Trophoblast cell (in vitro differentiated cells and primary cell): ENCODE measurements around the gene PLCD4.

Experiments
- DNase-seq, 2 donors: peaks; one replicate each; pipeline ENCODE4 v3.0.0-alpha.2; 2016
- H2AFZ ChIP-seq: 2 replicates; pipeline ENCODE4 v1.6.1; 2013; ENCODE audit warnings: low read length, moderate library complexity, mild to moderate bottlenecking; ENCODE audit not compliant: insufficient read depth, poor library complexity
- H2AK5ac ChIP-seq: 2 replicates; pipeline ENCODE4 v1.6.1; 2013; ENCODE audit warnings: mild to moderate bottlenecking, low read length
- H2BK120ac ChIP-seq: 2 replicates; pipeline ENCODE4 v1.6.1; 2013; ENCODE audit warnings: low read length, mild to moderate bottlenecking, moderate library complexity; ENCODE audit not compliant: insufficient read depth, poor library complexity
- H2BK12ac ChIP-seq: 2 replicates; pipeline ENCODE4 v1.6.1; 2013; ENCODE audit warnings: mild to moderate bottlenecking, low read length, moderate library complexity
- H2BK5ac ChIP-seq: 2 replicates; pipeline ENCODE4 v1.6.1; 2013; ENCODE audit warnings: low read length, low read depth, moderate library complexity, mild to moderate bottlenecking; ENCODE audit not compliant: poor library complexity
- H3K14ac ChIP-seq: 2 replicates; pipeline ENCODE4 v1.6.1; 2013; ENCODE audit warnings: mild to moderate bottlenecking, low read length
- H3K18ac ChIP-seq: 2 replicates; pipeline ENCODE4 v1.6.1; 2013; ENCODE audit warnings: mild to moderate bottlenecking, low read length
- H3K23ac ChIP-seq: 2 replicates; pipeline ENCODE4 v1.6.1; 2013; ENCODE audit warnings: low read length
- H3K27ac ChIP-seq: 2 replicates; pipeline ENCODE4 v1.5.1; 2013; ENCODE audit warnings: low read depth, mild to moderate bottlenecking, inconsistent platforms, low read length, moderate library complexity
- H3K27me3 ChIP-seq: 2 replicates; pipeline ENCODE4 v1.6.1; 2013; ENCODE audit warnings: inconsistent platforms, mild to moderate bottlenecking, low read length, moderate library complexity; ENCODE audit not compliant: insufficient read depth
- H3K36me3 ChIP-seq, 2 experiments: 1 replicate in 1 of 2; 2 replicates in 1 of 2; pipeline ENCODE4 v1.6.1; 2013; ENCODE audit warnings: low read length in 2 of 2, mild to moderate bottlenecking in 2 of 2, moderate library complexity in 1 of 2; ENCODE audit not compliant: insufficient read depth in 2 of 2, control insufficient read depth in 1 of 2
- H3K4ac ChIP-seq: 2 replicates; pipeline ENCODE4 v1.6.1; 2013; ENCODE audit warnings: low read depth, mild to moderate bottlenecking, low read length, moderate library complexity
- H3K4me1 ChIP-seq, 2 experiments: 1 replicate in 1 of 2; 2 replicates in 1 of 2; pipeline ENCODE4 v1.6.1; 2013; ENCODE audit warnings: low read length in 2 of 2, mild to moderate bottlenecking in 2 of 2, moderate library complexity in 1 of 2; ENCODE audit not compliant: insufficient read depth in 2 of 2, control insufficient read depth in 1 of 2
- H3K4me2 ChIP-seq: 2 replicates; pipeline ENCODE4 v1.6.1; 2013; ENCODE audit warnings: inconsistent platforms, mild to moderate bottlenecking, low read length, moderate library complexity
- H3K4me3 ChIP-seq: 2 replicates; pipeline ENCODE4 v1.5.1; 2013; ENCODE audit warnings: mild to moderate bottlenecking, low read depth, low read length, inconsistent platforms
- H3K79me1 ChIP-seq: one replicate; pipeline ENCODE4 v1.6.1; 2013; ENCODE audit warnings: low read length
- H3K79me2 ChIP-seq: 2 replicates; pipeline ENCODE4 v1.6.1; 2013; ENCODE audit warnings: low read length, mild to moderate bottlenecking; ENCODE audit not compliant: control insufficient read depth, insufficient read depth, poor library complexity
- H3K9ac ChIP-seq: 2 replicates; pipeline ENCODE4 v1.6.1; 2013; ENCODE audit warnings: mild to moderate bottlenecking, low read length
- H3K9me3 ChIP-seq: 2 replicates; pipeline ENCODE4 v1.6.1; 2013; ENCODE audit warnings: low read depth, mild to moderate bottlenecking, control low read depth, inconsistent platforms, low read length; ENCODE audit not compliant: insufficient read depth
- H4K12ac ChIP-seq: 2 replicates; pipeline ENCODE4 v1.6.1; 2013; ENCODE audit warnings: low read depth, mild to moderate bottlenecking, low read length, moderate library complexity
- H4K8ac ChIP-seq: 2 replicates; pipeline ENCODE4 v1.6.1; 2013; ENCODE audit warnings: low read depth, mild to moderate bottlenecking, low read length, moderate library complexity
- H4K91ac ChIP-seq: one replicate; pipeline ENCODE4 v1.6.1; 2013; ENCODE audit warnings: low read depth, mild to moderate bottlenecking, low read length, moderate library complexity
- WGBS: extraction: QIAGEN DNeasy Blood & Tissue Kit; methylation state at CpG from one replicate; pipeline ENCODE4 v1.1.7; 2013; ENCODE audit warnings: missing lambda C conversion rate; ENCODE audit not compliant: insufficient read length, insufficient coverage; ENCODE audit errors: extremely low coverage; 5-methylcytosine and 5-hydroxymethylcytosine counted together

PLCD4 gene

DNA sequence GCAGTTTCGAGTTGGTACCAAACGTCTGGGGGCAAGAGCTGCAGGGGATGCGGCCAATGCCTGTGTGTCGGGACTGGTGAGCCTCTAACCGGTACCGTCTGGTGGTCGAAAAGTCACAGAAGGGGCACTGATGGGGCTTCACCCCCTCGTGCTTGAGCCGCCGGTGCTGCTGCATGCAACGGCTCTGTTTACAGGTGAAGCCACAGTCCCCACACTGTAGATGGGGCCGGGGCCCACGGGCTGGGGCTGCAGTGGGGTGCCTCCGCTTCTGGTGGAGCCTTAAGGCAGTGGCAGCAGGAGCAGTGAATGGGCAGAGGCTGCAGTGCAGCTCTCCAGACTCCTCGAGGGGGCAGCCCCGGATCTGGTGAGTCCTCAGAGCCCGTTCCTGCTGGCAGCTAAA is 35.1 kb downstream of the PLCD4 start:
- H3K4me1 ChIP-seq: no peaks in the 10 kb centered on the region
- H2BK5ac ChIP-seq: no peak overlapping the region
- no peak overlapping the region for H4K12ac ChIP-seq

DNA sequence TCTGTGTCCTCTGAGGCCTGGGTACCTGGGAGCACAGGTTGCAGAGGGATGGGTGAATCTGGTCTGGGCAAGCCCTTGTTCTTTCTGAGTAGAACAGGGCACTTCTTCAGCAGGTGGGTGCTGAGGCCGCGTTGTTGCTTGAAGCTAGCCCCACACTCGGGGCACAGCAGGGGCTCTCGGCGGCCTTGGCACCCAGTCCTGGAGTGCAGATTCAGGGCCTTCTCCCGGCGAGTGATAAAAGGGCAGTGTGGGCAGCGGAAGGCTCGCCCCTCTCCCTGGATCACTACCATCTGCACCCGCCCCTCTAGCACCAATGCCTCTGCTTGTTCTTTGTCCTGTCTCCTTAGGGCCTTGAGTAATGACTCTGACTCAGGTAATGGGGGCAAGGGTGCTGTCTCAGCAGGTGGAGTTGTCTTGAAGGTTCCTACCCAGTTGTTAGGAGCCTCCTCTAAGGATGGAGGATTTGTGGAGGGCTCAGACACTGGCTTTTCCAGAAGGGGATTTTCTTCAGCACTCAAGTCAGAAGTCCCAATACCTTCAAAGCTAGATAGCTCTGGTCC is 36.1 kb downstream of the PLCD4 start:
- Histone ChIP-seq H3K27ac (no peak overlapping the region), H3K4me1 (no peaks in the 10 kb centered on the region), H3K36me3 (peaks cover 60 to 71% of the 10 kb centered on the region in 2 experiments), H2BK12ac (no peak overlapping the region), H4K91ac (no peak overlapping the region), H3K4me2 (no peak overlapping the region), H3K79me1 (no peaks in the 10 kb centered on the region), H2BK5ac (no peak overlapping the region), H3K18ac (no peak overlapping the region), H3K9ac (no peak overlapping the region), H2BK120ac (no peak overlapping the region), H3K27me3 (no peaks in the 10 kb centered on the region), H3K79me2 (no peaks in the 10 kb centered on the region), H3K4ac (no peak overlapping the region), H2AFZ (no peak overlapping the region), H3K14ac (no peak overlapping the region), H4K8ac (no peak overlapping the region), H3K9me3 (peaks cover 4% of the 10 kb centered on the region), H2AK5ac (no peak overlapping the region), H3K23ac (no peak overlapping the region), H3K4me3 (no peak overlapping the region), H4K12ac (no peak overlapping the region)
- no CpG with 5 or more reads among the region's 10 CpGs for WGBS
- peak in 1 of 2 donors; percentile 17 for DNase-seq

More for the DNA sequence above, 35.1 kb downstream of the PLCD4 start:
- Histone ChIP-seq H3K4ac (no peak overlapping the region), H3K79me1 (no peaks in the 10 kb centered on the region), H4K91ac (no peak overlapping the region), H3K14ac (no peak overlapping the region), H3K4me2 (no peak overlapping the region), H4K8ac (no peak overlapping the region), H3K9me3 (peaks cover 4% of the 10 kb centered on the region), H3K4me3 (no peak overlapping the region), H3K9ac (no peak overlapping the region), H2BK12ac (no peak overlapping the region), H2BK120ac (no peak overlapping the region), H2AK5ac (no peak overlapping the region), H3K18ac (no peak overlapping the region), H3K27ac (no peak overlapping the region), H3K79me2 (no peaks in the 10 kb centered on the region), H3K27me3 (no peaks in the 10 kb centered on the region), H3K23ac (no peak overlapping the region), H3K36me3 (peaks cover 60 to 72% of the 10 kb centered on the region in 2 experiments), H2AFZ (no peak overlapping the region)
- no CpG with 5 or more reads among the region's 17 CpGs for WGBS
- DNase-seq: no peak

DNA sequence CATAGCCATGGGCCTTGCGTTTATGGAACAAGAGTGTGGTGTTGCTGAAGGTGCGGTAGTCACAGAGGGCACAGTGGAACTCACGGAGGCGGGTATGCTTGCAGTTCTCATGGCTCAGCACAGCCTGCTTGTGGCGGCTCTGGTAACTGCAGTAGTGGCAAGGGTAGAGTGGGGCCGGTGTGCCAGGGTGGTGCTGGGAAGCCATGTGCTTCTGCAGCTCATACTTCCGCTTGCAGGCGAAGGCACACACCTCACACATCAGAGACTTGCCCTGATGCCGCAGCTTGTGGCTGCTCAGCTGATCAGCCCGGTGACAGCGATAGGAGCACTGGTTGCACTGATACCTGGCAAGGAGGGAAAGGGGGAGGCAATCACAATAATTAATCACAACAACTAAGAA is 37.0 kb downstream of the PLCD4 start:
- no peak overlapping the region for H3K4ac ChIP-seq
- H4K91ac ChIP-seq: no peak overlapping the region
- H3K27ac ChIP-seq: no peak overlapping the region
- no peak overlapping the region for H3K9ac ChIP-seq
- H3K27me3 ChIP-seq: no peaks in the 10 kb centered on the region
- no peak overlapping the region for H2BK12ac ChIP-seq
- H2AK5ac ChIP-seq: no peak overlapping the region
- no peak overlapping the region for H4K8ac ChIP-seq
- no peak overlapping the region for H2AFZ ChIP-seq
- no peaks in the 10 kb centered on the region for H3K79me1 ChIP-seq
- H3K18ac ChIP-seq: no peak overlapping the region
- DNase-seq: no peak
- H3K4me3 ChIP-seq: no peak overlapping the region
- no CpG with 5 or more reads among the region's 11 CpGs for WGBS
- H3K9me3 ChIP-seq: peaks cover 4% of the 10 kb centered on the region
- H3K23ac ChIP-seq: no peak overlapping the region
- H3K79me2 ChIP-seq: no peaks in the 10 kb centered on the region
- H4K12ac ChIP-seq: no peak overlapping the region
- no peaks in the 10 kb centered on the region for H3K4me1 ChIP-seq
- H3K14ac ChIP-seq: no peak overlapping the region
- no peak overlapping the region for H3K4me2 ChIP-seq
- no peak overlapping the region for H2BK5ac ChIP-seq
- peaks cover 59 to 72% of the 10 kb centered on the region in 2 experiments for H3K36me3 ChIP-seq
- no peak overlapping the region for H2BK120ac ChIP-seq

DNA sequence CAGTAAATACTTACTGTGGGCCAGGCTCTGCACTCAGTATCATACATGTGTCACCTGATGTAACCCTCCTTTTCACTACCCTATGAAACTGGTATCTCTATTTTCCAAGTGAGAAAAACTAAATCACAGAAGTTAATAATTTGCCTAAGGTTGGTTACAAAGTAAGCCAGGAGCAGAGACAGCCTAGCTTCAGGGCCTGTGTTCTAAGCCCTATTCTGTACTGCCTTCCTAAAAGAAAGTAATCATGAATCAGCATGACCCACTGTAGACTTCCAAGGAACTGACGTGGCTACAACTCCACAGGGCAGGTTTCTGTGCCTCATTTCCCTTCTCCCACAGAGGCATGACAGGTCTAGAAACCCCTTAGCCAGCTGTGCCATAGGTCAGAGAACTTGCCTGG is 37.4 kb downstream of the PLCD4 start:
- Histone ChIP-seq H2BK5ac (no peak overlapping the region), H3K27ac (no peak overlapping the region), H3K9ac (no peak overlapping the region), H2AFZ (no peak overlapping the region), H3K4me2 (no peak overlapping the region), H4K91ac (no peak overlapping the region), H3K27me3 (no peaks in the 10 kb centered on the region), H3K36me3 (peaks cover 59 to 71% of the 10 kb centered on the region in 2 experiments), H3K4me1 (no peaks in the 10 kb centered on the region), H3K14ac (no peak overlapping the region), H4K8ac (no peak overlapping the region), H2AK5ac (no peak overlapping the region), H3K18ac (no peak overlapping the region), H3K79me1 (no peaks in the 10 kb centered on the region), H3K4ac (no peak overlapping the region), H3K4me3 (no peak overlapping the region), H3K23ac (no peak overlapping the region), H2BK12ac (no peak overlapping the region), H3K9me3 (peaks cover 4% of the 10 kb centered on the region), H2BK120ac (no peak overlapping the region), H4K12ac (no peak overlapping the region), H3K79me2 (no peaks in the 10 kb centered on the region)
- no CpG with 5 or more reads among the region's 1 CpG for WGBS
- DNase-seq: no peak
